ENCODE results near the gene SOX4.
A peak's percentile ranks its signal among the peaks of the same experiment; 100 is the strongest.
"Not testable (repeated sequence)": the region's sequence is repeated elsewhere in the genome, so short reads cannot be mapped to it uniquely, and the experiment has no call there.

Gene SOX4

GRCh38 chr6:21593412-21593926 is at the start of gene SOX4:
TSS of gene SOX4 (plus strand) at chr6:21593751. CDS start at chr6:21594535, 784 bp downstream.
- H3K4me1 Mint-ChIP-seq = peaks cover 16% of the 10 kb centered on the region
- H3K9me3 Mint-ChIP-seq = peaks cover 6% of the 10 kb centered on the region
- no peaks in the 10 kb centered on the region for H3K27me3 Mint-ChIP-seq (ENCODE audit: low read depth)
- H3K4me3 Mint-ChIP-seq = peak within 1 kb of the TSS in 2 of 3 experiments; percentile 97 to 99
- peak within 1 kb of the TSS in 2 of 3 experiments; percentile 41 to 99 for H3K27ac Mint-ChIP-seq
- TF ChIP-seq, protein P1, sequence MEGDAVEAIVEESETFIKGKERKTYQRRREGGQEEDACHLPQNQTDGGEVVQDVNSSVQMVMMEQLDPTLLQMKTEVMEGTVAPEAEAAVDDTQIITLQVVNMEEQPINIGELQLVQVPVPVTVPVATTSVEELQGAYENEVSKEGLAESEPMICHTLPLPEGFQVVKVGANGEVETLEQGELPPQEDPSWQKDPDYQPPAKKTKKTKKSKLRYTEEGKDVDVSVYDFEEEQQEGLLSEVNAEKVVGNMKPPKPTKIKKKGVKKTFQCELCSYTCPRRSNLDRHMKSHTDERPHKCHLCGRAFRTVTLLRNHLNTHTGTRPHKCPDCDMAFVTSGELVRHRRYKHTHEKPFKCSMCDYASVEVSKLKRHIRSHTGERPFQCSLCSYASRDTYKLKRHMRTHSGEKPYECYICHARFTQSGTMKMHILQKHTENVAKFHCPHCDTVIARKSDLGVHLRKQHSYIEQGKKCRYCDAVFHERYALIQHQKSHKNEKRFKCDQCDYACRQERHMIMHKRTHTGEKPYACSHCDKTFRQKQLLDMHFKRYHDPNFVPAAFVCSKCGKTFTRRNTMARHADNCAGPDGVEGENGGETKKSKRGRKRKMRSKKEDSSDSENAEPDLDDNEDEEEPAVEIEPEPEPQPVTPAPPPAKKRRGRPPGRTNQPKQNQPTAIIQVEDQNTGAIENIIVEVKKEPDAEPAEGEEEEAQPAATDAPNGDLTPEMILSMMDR (IDR thresholded peaks at IDR 0.05; ENCODE audit: unreplicated experiment in 3 of 3) = no peak
- H3K36me3 Mint-ChIP-seq (ENCODE audit: low read depth) = peaks cover 36% of the 10 kb centered on the region

- H3K9me3 Mint-ChIP-seq = peaks cover 19% of the 10 kb centered on the region
- not testable (repeated sequence) for H3K36me3 Mint-ChIP-seq (ENCODE audit: low read depth); H3K4me1 Mint-ChIP-seq
Measured at GRCh38 chr6:21552286-21552685, 41.3 kb upstream of the SOX4 start.

DNA sequence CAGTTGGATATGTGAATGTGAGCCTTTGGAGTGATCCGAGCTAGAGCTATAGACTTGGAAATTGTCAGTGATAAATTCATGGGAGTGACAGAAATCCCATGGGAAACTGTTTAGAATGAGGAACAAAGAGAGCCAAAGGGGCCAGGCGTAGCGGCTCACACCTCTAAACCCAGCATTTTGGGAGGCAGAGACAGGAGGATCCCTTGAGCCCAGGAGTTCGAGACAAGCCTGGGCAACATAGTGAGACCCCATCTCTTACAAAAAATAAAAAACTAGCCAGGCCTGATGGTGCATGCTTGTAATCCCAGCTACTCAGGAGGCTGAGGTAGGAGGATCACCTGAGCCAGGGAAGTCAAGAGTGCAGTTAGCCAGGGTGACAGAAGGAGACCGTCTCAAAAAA is 39.3 kb upstream of the SOX4 start:
- Mint-ChIP-seq H3K36me3 (ENCODE audit: low read depth) (no peaks in the 10 kb centered on the region), H3K4me1 (no peaks in the 10 kb centered on the region), H3K9me3 (peaks cover 5% of the 10 kb centered on the region), H3K4me3 (no peak overlapping the region), H3K27me3 (ENCODE audit: low read depth) (no peaks in the 10 kb centered on the region), H3K27ac (no peak overlapping the region)
- TF ChIP-seq, protein P1 (IDR thresholded peaks at IDR 0.05; ENCODE audit: unreplicated experiment in 3 of 3) = no peak

More at GRCh38 chr6:21552286-21552685, 41.3 kb upstream of the SOX4 start:
- H3K27ac Mint-ChIP-seq; H3K27me3 Mint-ChIP-seq (ENCODE audit: low read depth); H3K4me3 Mint-ChIP-seq: not testable (repeated sequence)

DNA sequence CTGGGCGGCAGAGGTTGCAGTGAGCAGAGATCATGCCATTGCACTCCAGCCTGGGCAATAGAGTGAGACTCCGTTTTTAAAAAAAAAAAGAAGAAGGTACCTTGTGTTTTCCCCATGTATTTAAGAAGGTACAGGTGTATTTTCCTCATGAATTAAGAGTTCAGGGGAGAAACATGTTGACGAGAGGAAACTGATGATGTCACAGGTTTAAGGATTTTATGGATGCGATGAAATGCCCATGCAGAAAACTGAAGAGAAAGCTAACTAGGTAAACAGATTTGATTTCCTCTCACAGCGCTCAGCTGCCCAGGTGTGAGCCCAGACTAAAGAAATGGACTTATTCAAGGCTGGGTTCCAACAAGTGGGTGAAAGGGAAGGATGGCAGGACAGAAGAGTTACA is 38.4 kb upstream of the SOX4 start:
- Mint-ChIP-seq H3K9me3 (peaks cover 2% of the 10 kb centered on the region), H3K27me3 (ENCODE audit: low read depth) (no peaks in the 10 kb centered on the region), H3K4me3 (no peak overlapping the region), H3K27ac (no peak overlapping the region), H3K4me1 (no peaks in the 10 kb centered on the region), H3K36me3 (ENCODE audit: low read depth) (no peaks in the 10 kb centered on the region)
- TF ChIP-seq, protein P1 (IDR thresholded peaks at IDR 0.05; ENCODE audit: unreplicated experiment in 3 of 3) = no peak

GRCh38 chr6:21556511-21556910 is 37.0 kb upstream of the SOX4 start:
- TF ChIP-seq, protein P1 (IDR thresholded peaks at IDR 0.05; ENCODE audit: unreplicated experiment in 3 of 3) = no peak
- Mint-ChIP-seq H3K4me3 (no peak overlapping the region), H3K4me1 (no peaks in the 10 kb centered on the region), H3K36me3 (ENCODE audit: low read depth) (no peaks in the 10 kb centered on the region), H3K27me3 (ENCODE audit: low read depth) (no peaks in the 10 kb centered on the region), H3K27ac (no peak overlapping the region), H3K9me3 (no peaks in the 10 kb centered on the region)

- no peaks in the 10 kb centered on the region for H3K27me3 Mint-ChIP-seq (ENCODE audit: low read depth)
- H3K9me3 Mint-ChIP-seq = no peaks in the 10 kb centered on the region
- no peak overlapping the region for H3K4me3 Mint-ChIP-seq
- H3K4me1 Mint-ChIP-seq = no peaks in the 10 kb centered on the region
- no peaks in the 10 kb centered on the region for H3K36me3 Mint-ChIP-seq (ENCODE audit: low read depth)
- TF ChIP-seq, protein P1 (IDR thresholded peaks at IDR 0.05; ENCODE audit: unreplicated experiment in 3 of 3) = no peak
- H3K27ac Mint-ChIP-seq = peak overlapping the region in 2 of 3 experiments; percentile 46 to 47
Measured at GRCh38 chr6:21556968-21557721, 36.4 kb upstream of the SOX4 start.

Measured in nephron (organoid).